GM12878 (cell line): ENCODE data around the gene CELSR1.

Source experiments
- BHLHE40 ChIP-seq, 2 experiments: fragments of 450-650 bp in 1 of 2; IDR thresholded peaks; 2 replicates each; pipeline ENCODE4 v1.6.1; 2011 to 2017; ENCODE audit warnings: low read depth in 2 of 2, borderline replicate concordance in 1 of 2, improper control_type of control experiment in 1 of 2, low read length in 1 of 2, mild to moderate bottlenecking in 1 of 2
- CTCF ChIP-seq, 3 experiments: IDR thresholded peaks in 2 of 3; conservative IDR thresholded peaks in 1 of 3; 2 replicates each; pipeline ENCODE4 v1.5.1; 2011; ENCODE audit warnings: low read depth in 3 of 3, low read length in 3 of 3, mild to moderate bottlenecking in 3 of 3, control low read depth in 2 of 3, moderate library complexity in 2 of 3, inconsistent platforms in 1 of 3, mixed read lengths in 1 of 3; ENCODE audit not compliant: control insufficient read depth in 2 of 3, insufficient read depth in 1 of 3; ENCODE audit errors: extremely low read depth in 1 of 3
- ZNF274 ChIP-seq: IDR thresholded peaks from one replicate; pipeline ENCODE4 v1.8.0; 2011; ENCODE audit not compliant: insufficient read length, insufficient read depth
- TF ChIP-seq, protein P1 (sequence below): IDR thresholded peaks from 2 replicates; pipeline ENCODE4 v1.6.1; 2011; ENCODE audit warnings: low read depth, low read length, improper control_type of control experiment, borderline replicate concordance

- TF ChIP-seq, protein P1, sequence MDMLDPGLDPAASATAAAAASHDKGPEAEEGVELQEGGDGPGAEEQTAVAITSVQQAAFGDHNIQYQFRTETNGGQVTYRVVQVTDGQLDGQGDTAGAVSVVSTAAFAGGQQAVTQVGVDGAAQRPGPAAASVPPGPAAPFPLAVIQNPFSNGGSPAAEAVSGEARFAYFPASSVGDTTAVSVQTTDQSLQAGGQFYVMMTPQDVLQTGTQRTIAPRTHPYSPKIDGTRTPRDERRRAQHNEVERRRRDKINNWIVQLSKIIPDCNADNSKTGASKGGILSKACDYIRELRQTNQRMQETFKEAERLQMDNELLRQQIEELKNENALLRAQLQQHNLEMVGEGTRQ: no peak
- TF ChIP-seq ZNF274 (no peak), CTCF (IDR thresholded peaks at IDR 0.05 in 2 of 3, conservative IDR thresholded peaks at IDR 0.05 in 1 of 3; ENCODE audit: control insufficient read depth in 2 of 3, extremely low read depth in 1 of 3, insufficient read depth in 1 of 3, low read depth in 3 of 3, low read length in 3 of 3) (no peak), BHLHE40 (IDR thresholded peaks at IDR 0.05; ENCODE audit: borderline replicate concordance in 1 of 2, low read depth in 2 of 2, low read length in 1 of 2) (no peak)
These were observed 9.3 kb downstream of the CELSR1 start for GRCh38 chr22:46528121-46528610.
